ENCODE data around the gene ANKRD66.

Gene ANKRD66

GRCh38 chr6:46789434-46790354 lies 43.0 kb downstream of the ANKRD66 start:
- no peak for DNase-seq (ENCODE audit: extremely low read depth in 1 of 2, low read depth in 1 of 2)

DNA sequence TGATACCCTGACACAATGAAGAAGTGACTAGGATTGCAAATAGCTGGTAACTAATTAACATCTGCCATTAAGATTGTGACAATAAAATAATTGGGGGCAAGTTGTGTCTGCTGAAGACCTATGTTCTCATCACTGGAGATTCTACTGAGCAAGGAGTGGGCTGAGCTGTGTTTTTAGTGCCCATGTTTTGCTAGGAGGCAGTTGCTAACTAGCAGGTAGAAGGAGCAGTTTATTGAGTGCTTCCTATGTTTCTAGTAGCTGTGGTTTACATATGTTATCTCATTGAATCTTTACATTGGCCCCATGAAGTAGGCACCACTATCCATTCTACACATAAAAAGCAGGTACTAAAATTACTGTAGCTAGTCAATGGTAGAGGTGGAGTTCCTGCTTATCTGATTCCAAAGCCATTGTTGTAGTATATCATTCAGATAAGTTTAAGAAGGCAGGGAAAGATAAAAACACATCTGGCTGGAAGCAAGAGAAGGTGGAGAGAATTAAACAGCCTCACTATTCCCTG lies 43.7 kb downstream of the ANKRD66 start:
- DNase-seq (ENCODE audit: extremely low read depth in 1 of 2, low read depth in 1 of 2): no peak

DNA sequence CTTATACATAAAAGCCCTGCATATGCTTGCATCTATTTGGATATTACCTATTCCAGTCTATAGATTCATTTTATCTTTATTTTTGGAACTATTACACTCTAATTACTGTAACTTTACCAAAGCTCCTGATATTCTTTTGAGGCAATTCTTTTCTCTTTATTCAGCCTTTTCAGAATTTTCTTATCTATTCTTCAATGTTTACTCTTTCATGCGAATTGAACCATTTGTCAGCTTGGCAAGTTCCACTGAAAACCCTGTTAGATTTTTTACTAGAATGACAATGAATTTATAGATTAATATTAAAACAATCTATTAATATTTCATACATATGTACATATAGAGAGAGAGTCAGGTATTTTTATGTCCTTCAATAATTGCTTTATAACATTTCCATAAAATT lies 45.9 kb downstream of the ANKRD66 start:
- no peak for DNase-seq (ENCODE audit: extremely low read depth in 1 of 2, low read depth in 1 of 2)

GRCh38 chr6:46793138-46793537 lies 46.4 kb downstream of the ANKRD66 start, which contains the start of gene MEP1A:
MEP1A (plus strand) TSS chr6:46793389; CDS start chr6:46793399, 10 bp downstream.
- no peak for DNase-seq (ENCODE audit: extremely low read depth in 1 of 2, low read depth in 1 of 2)

DNA sequence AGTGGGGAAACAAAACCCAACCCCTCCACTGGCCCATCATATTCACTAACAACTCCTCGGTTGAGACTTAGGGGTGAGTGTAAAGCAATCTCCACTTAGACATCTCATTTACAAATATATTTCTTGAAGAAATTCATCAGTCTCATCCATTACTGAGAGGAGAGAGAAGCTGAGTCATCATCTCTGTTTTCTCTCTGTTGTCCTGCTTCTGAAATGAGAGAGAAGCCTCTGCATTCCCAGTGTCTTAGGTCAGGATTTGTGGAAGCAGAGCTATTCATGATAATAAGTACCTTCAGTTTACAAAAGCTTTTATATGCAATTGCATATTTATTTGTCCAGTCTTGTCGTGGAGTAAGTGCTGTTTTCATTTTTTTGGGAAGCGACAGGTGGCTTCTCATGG lies 47.3 kb downstream of the ANKRD66 start:
- DNase-seq (ENCODE audit: extremely low read depth in 1 of 2, low read depth in 1 of 2): no peak

DNA sequence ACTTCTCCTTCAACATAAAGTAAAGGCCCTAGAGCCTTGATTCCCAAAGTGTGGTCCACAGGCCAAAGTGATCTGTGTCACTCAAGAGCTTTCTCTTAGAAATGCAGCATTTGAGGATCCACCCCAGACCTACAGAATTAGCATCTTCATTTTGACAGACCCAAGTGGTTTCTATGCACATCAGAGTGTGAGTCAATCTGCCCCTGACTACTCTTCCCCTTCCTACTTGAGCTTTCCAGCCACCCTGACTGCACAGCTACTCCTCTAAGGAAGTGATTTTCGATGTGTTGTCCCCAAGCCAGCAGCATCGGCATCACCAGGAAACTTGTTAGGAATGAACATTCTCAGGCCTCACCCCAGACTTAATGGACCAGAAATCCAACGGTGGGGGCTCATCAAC lies 49.1 kb downstream of the ANKRD66 start:
- no peak for DNase-seq (ENCODE audit: extremely low read depth in 1 of 2, low read depth in 1 of 2)

- no peak for DNase-seq (ENCODE audit: extremely low read depth in 1 of 2, low read depth in 1 of 2)
Observed at GRCh38 chr6:46796848-46797580, 50.3 kb downstream of the ANKRD66 start.

- DNase-seq (ENCODE audit: extremely low read depth in 1 of 2, low read depth in 1 of 2): no peak
Observed at GRCh38 chr6:46799657-46800056, 52.9 kb downstream of the ANKRD66 start.

DNA sequence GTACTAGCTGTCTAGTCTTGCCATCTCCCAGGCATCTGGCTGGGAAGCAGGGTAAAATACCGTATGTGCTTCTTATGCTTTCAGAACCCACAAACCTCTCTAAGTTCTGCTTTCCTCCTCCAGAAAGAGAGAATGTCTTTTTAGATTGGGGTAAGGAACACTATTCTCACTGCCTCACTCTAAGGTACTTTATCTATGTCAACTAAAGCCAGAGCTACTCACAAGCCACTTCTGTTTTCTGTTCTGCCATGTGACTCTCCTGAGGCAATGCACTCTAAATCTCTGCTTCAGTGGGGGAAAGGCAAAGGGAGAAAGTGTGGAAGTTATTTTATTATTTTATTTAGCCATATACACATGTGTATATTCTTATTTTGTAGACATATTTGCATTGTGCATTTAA lies 62.1 kb downstream of the ANKRD66 start:
- DNase-seq (ENCODE audit: extremely low read depth in 1 of 2, low read depth in 1 of 2): no peak
